GM18858 (cell line): ENCODE results near the gene SPATA31C1.
"Not testable (repeated sequence)": the region's sequence is repeated elsewhere in the genome, so short reads cannot be mapped to it uniquely, and the experiment has no call there.

Experiments
- ATAC-seq: cut with Tn5 transposase; IDR thresholded peaks from one replicate; pipeline ENCODE4 v1.9.1; 2021; ENCODE audit not compliant: unreplicated experiment

SPATA31C1 gene

DNA sequence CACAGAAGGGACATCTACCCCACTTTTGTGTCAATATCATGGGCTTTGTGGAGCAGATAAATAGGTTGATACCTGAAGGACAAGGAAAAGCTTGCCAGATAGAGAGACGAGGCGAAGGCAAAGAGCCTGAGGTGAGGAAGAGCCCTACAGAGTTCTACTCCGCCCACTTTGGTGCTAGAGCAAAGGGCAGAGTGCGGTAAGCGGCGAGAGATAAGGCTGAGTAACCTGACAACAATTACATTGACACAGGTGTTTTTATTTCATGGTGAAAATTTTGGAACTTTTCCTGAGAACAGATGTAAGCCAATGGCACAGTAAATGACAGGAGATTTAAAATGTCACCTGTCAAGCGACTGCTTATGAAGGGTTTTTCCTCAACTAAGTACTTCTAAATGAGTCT, 16.7 kb downstream of the SPATA31C1 start:
- not testable (repeated sequence) for ATAC-seq

DNA sequence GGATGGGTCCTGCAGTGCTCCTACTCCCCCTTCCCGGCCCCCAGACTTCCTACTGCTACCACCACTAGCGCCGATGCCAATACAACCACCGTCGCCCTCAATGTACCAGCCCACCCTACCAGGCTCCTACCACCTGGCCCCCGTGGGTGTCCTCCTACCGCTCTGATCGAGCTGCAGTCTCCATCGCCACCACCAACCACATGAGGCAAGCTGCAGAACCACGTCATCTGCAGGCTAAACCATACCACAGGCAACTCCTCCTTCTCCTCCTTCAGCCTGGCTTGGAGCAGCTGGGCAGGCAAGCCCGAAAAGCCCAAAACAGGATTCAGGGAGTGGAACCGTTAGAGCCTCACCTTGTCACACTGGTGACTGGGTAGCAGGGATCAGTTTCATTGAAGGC, 19.6 kb downstream of the SPATA31C1 start:
- ATAC-seq, result not testable (repeated sequence)

DNA sequence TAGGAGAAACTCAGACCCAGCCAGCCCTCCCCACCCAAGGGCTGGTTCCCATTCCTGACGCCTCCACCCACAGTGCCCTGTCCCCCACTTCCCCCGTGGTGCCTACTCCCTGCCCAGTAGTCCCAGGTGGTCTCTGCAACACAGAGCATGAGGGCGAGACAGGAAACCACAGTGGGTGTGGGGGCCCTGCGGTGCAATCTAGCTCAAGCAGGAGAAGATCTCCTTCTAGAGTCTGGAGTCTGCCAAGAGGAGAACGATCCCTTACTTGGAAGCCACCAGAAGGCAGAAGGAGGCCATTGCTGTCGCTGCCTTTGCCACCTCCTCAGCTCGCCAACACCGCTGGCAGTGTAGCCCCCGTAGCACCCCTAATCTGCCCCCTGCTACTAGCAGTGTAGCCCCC, 20.2 kb downstream of the SPATA31C1 start:
- ATAC-seq, result not testable (repeated sequence)

DNA sequence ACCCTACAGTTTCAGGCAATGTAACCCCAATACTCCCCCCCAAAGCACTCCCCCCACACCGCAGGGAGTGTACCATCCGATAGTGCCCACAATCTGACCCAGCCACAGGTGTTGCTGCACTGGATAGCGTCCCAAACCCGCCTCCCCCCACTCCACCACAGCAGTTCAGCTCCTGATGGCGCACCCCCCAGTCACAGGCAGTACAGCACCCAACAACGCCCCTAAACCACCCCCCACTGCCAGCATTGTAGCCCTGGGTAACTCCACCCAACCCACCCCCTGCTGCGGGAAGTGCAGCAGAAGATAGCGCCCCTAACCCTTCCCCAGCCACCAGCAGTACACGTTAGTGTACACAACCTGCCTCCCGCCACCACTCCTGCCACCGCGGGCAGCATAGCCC, 20.6 kb downstream of the SPATA31C1 start:
- not testable (repeated sequence) for ATAC-seq

DNA sequence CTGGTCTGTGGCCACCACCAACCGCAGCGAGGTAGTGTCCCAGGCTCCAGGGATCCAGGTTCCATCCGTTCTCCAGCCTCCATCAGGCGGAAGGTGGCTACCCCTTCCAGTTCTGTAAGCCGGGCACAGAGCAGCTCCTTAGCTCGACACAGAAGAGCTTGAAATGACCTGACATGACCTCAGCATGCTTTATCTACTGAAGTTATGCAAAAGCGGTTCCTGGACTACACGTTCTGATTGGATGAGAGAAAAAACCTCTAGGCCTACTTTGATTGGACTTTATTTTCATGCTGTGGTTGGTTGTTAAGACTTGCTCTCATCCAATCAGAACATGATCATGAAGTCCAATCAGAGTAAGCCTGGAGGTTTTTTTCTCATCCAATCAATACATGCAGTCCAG, 21.3 kb downstream of the SPATA31C1 start:
- ATAC-seq, result not testable (repeated sequence)

DNA sequence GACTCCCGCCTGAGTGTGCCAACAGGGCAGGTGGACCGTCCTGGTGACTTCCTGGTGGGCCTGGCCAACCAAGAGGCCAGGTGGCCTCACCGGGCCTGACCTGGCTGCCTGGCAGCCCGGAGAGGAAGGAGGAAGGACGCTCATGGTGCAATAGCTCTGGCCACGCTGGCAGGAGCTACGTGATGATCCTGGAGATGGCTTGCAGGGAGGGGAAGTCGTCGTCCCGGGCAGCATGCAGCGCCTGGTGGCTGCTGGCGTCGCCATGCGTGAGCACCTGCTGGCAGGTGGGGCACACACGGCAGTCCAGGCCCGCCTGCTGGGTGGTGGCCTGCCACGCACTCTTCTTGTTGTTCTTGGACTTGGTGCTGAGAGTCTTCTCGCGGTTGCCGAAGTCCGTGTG, 26.3 kb downstream of the SPATA31C1 start:
- ATAC-seq, result no peak

DNA sequence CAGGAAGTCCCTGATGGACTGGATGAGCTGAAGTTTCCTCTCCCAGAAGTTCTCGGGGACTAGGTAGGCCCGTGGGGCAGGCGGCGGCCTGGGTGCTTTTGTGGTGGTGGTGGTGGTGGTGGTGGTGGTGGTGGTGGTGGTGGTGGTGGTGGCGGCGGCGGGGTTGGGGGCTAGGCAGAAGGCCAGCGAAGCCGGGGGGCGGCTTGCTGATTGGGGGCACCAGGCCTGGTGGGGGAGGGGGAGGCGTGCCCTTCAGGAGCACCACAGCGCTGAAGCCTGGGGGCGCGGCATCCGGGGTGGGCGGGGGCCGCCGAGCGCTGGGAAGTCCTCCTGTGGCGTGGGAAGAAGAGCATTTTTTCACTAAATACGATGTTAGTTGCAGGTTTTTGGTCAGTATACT, 26.9 kb downstream of the SPATA31C1 start:
- ATAC-seq, result no peak

DNA sequence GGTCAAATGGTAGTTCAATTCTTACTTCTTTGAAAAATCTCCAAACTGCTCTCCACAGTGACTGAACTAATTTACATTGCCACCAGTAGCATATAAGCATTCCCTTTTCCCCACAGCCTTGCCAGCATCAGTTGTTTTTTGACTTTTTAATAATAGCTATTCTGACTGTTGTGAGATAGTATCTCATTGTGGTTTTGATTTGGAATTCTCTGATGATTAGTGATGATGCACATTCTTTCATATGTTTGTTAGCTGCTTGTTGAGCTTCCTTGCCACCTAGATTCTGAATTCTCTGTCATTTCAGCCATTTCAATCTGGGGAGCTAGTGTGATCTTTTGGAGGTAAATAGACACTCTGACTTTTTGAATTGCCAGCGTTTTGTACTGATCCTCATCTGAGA, 32.5 kb downstream of the SPATA31C1 start:
- ATAC-seq, result no peak

DNA sequence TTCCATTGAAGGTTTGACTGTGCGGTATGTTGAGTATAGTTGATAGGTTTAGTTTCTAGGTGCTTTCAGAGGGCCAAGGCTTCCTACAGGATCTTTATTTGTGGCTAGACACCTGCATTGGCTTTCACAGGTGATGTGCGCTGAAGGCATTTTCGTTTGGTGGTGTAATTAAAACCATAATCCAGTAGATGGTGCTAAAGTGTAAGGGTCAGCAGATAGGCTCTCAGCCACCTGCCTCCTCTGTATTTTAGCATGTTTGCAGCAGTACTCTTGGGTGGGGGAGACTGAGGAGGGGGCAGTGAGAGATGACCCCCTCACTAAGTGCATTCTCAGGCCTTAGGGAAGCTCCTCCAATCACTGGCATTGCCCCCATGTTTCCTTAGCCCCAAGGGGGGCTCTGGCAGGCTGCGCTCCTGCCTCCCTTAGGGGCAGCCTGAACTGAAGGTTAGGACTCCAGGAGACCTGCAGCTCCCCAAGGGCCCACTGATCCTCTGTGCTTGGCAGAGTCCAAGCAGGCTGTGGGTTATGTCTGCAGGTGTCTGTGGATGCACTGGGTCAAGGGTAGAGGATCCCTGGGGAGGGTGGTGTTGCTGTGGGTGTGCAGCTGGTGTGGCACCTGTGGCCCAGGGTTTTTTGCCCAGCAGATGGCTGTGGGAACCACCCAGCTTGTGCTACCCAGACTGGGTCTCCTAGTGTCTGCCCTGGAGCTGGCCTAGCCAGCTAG, 33.2 kb downstream of the SPATA31C1 start:
- ATAC-seq, result no peak

DNA sequence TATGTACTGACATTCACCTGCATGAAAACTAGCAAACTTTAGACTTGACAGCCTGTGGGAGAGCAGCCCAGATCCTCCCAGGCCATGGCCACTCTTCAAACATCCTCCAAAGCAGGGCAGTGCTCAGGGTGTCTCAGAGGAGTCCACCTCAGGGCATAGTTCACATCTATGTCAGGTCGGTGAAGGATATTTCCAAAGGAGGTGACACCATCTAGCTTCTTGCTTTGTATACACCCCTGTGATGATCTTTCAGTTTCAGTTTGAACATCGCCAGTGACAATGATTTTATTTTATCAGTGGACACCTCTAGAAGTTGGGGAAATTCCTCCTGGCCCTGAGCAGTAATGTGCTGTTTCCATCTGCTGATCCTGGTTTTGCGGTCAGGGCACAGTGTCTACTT, 36.5 kb downstream of the SPATA31C1 start:
- no peak for ATAC-seq

DNA sequence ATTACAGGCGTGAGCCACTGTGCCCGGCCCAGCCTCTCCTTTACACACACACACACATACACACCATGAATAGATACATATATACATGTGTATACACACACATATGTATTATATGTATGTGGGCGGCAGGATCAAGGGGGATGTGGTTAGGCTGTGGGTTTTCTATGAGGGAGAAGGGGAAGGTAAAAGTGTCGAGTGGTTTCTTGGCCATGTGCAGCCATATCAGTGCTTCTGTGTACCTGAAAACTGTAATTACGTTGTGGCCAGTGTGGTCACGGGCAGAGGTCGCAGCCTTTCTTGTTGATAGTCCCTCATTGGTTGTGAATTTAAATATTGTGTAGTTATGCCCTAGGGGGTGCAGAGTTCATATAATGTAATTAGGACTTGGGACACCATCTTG, 40.1 kb downstream of the SPATA31C1 start:
- no peak for ATAC-seq

DNA sequence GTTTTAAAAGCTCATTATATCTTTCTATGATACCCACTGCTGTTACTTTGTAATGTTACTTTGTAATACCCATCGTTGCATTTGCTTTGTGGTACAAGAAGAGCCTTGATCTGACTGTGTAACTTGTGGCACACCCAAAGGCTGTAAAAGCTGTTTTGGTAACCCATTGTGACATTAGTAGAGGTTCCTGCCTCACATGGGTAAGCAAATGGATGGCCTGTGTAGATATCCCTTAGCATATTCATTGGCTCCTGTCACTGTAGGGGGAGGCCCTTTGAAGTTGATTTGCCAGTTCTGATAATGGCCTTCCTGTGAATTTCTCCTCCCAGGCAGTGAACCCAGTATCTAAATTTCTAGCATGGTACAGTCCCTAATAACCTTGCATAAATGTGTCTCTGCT, 40.8 kb downstream of the SPATA31C1 start:
- no peak for ATAC-seq

DNA sequence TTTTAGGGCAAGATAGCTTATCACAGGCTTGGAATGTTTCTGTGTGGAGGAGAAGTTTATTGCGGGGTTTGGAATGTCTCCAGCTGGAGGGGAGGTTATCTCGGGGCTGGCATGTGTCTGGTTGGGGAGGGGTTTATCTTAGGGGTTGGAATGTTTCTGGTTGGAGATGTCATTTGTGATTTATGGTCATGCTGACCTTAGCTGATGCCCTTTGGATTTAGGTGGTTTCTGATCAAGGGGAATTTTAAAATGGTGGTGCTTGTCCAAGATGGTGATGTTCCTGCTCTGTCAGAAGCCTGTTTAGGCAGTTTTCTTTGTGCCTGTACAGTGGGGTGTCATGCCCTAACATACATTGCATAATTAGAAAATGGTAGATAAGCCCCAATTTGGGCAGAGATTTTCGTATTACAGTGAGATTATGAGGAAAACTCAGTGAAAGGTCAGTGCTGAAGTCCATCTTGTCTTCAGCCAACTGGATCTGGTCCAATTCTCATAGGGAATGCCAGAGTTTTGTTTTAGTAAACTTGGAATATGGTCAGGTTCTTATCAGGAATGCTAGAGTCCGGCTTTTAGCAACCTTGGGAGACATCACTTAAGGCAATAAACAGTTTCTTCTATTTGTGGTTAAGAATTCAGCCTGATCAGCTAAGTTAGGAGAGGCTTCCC, 42.3 kb downstream of the SPATA31C1 start:
- no peak for ATAC-seq

DNA sequence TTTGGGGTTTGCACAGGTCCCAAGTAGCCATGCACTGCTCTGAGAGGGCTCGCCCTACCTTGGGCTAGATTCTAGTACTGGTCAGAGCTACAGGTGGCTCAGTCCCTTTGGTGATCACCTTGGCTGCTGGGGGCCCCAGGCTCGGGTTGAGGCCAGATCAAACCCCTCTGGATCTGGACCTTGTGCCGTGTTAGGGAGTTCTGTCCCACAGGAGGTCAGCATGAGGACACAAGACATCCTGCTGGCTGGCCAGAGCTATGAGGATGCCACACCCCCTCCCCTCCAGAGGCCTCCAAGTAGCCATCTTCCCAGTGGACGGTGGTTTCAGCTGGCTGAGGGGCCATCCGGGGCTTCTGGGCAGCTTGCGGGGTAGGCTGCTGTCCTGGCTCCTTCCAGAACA, 46.0 kb downstream of the SPATA31C1 start:
- ATAC-seq, result no peak

DNA sequence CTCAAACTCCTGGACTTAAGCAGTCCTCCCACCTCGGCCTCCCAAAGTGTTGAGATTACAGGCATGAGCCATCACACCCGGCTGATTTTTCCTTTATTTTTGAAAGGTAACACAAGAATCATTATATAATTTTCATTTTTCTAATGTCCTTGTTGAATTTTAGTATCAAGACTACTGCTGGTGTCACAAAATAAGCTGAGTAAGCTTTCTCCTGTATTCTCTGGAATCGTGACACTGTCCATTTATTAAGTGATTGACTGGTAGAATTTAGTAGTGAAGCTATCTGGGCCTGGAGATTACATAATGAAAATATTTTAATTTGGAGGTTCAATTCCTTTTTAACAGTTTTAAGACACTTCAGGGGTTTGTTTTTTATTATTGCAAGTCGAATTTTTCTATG, 47.1 kb downstream of the SPATA31C1 start:
- ATAC-seq, result no peak

DNA sequence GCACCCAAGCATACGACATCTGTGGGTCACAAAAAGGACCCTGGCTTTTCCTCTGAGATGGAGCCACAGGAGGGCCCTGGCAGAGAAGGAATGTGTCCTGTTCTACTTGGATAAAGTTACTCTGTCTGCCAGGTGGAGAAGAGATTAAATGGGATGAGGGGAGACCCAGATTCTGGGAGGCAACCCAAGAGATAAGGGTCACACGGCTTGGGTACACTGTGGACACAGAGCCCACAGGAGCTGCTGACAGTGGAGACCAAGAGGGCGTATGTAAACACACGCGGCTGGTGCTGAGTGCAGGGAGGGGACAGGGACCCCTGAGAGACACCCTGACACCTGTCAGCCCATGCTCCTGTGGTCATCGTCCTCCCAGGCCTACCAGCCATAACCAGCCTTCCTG, 50.4 kb downstream of the SPATA31C1 start:
- no peak for ATAC-seq

DNA sequence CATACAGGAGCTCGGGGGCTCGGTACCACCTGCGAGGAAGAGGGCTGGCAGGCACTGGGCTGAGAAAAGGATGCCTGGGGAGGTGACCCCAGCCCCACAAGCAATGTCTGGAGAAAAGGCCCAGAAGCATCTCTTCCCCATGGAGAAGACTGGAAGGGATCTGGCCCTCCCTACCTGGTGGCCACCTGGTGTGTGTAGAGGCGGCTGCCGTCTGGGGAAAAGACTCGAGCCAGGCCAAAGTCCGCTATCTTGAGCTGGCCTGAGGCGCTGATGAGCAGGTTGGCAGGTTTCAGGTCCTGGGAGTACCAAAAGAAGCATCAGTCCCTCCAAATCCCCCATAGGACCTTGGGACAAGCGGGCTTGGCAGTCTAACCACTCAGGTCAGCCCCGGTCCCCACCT, 52.8 kb downstream of the SPATA31C1 start:
- no peak for ATAC-seq

DNA sequence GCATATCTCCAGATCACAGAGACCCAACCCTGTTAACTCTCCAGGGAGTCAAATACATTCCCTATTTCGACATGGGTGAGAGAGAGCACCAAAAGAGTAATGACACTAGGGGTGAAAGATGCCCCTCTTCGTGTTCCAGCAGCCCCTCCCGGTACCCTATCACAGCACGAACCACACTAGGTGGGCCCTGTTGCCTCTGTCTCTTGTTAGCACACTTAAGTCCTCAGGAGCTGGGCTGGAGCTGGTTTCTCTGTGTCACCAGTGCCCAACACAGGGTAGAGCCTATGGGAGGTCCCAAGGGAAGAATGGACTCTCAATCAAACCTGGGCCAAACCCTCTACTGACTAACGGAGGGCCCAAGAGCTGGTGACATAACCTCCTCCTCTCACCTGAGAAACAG, 55.4 kb downstream of the SPATA31C1 start:
- no peak for ATAC-seq
